ENCODE data around the gene DDX20. TPM values are rescaled to one million over a fixed set of nuclear protein-coding genes. Genes with fewer than 3 reads are reported as not detected.

The DDX20 gene
- total and polyA plus RNA-seq, 2 of the 8 experiments (the other 6 are each of a cell fraction or from before 2014, with no cell fraction given) = 7.5 to 24.7 TPM

DNA sequence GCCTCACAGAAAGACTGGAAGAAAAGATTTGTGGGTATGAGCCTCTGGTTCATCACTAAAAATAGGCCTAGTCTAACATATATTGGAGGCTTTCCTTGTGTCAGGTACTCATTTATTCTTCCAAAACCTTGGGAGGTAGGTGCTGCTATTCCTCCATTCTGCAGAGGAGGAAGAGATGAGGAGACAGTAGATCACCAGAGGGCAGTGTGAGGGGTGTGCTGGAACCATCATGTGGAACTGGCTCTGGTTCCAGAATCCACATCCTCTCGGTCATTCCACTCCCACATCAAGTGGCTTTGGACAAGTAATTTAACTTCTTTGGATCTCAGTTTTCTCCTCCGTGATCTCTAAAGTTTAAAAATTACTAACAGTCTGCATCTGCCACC lies 9.1 kb upstream of the DDX20 start:
- Histone ChIP-seq H3K4me2 (ENCODE audit: insufficient read depth in 1 of 2, low read depth in 2 of 2, low read length in 2 of 2) (no peak overlapping the region), H2BK12ac (ENCODE audit: low read depth, low read length) (no peak overlapping the region), H3K36me3 (ENCODE audit: control insufficient read depth in 2 of 4, insufficient read depth in 4 of 4, low read length in 3 of 4) (no peaks in the 10 kb centered on the region), H3K9ac (replicated peaks in 1 of 4; ENCODE audit: extremely low read depth in 1 of 4, low read depth in 3 of 4, low read length in 3 of 4) (no peak overlapping the region), H2BK120ac (replicated peaks; ENCODE audit: low read depth, low read length) (no peak overlapping the region), H3K23me2 (ENCODE audit: low read depth, low read length) (no peaks in the 10 kb centered on the region), H4K8ac (ENCODE audit: extremely low read depth, insufficient read depth, low read length) (no peak overlapping the region), H3K4me1 (replicated peaks in 1 of 4; ENCODE audit: control insufficient read depth in 3 of 4, insufficient read depth in 4 of 4, low read length in 3 of 4) (peaks cover 0 to 3% (median 0%) of the 10 kb centered on the region in 4 experiments; a peak in 4 of 7 replicates), H3K27me3 (replicated peaks in 1 of 4; ENCODE audit: control insufficient read depth in 3 of 4, extremely low read depth in 1 of 4, insufficient read depth in 3 of 4, low read length in 3 of 4) (no peaks in the 10 kb centered on the region; a peak in 2 of 7 replicates), H2AK5ac (ENCODE audit: low read depth, low read length) (no peak overlapping the region), H2BK20ac (ENCODE audit: low read length) (no peak overlapping the region), H4K5ac (ENCODE audit: insufficient read length, low read depth, low read length) (no peak overlapping the region), H3K18ac (ENCODE audit: extremely low read depth, low read length) (no peak overlapping the region), H4K91ac (replicated peaks; ENCODE audit: insufficient read length, low read length) (no peak overlapping the region), H3K4ac (replicated peaks; ENCODE audit: insufficient read length, low read depth, low read length) (no peak overlapping the region), H3K23ac (ENCODE audit: insufficient read length) (no peak overlapping the region), H2BK5ac (ENCODE audit: low read depth, low read length) (no peak overlapping the region), H2AFZ (ENCODE audit: low read length) (no peak overlapping the region), H3K14ac (ENCODE audit: insufficient read length) (no peak overlapping the region), H3K9me3 (ENCODE audit: insufficient read depth in 2 of 2, low read depth in 1 of 2, low read length in 1 of 2) (no peaks in the 10 kb centered on the region), H3K4me3 (ENCODE audit: extremely low read depth in 1 of 4, insufficient read depth in 2 of 4, low read depth in 3 of 4, low read length in 4 of 4) (no peak overlapping the region), H4K20me1 (replicated peaks in 1 of 2; ENCODE audit: control insufficient read depth in 1 of 2, insufficient read depth in 2 of 2, low read length in 2 of 2) (no peaks in the 10 kb centered on the region), H3K27ac (ENCODE audit: low read depth, low read length) (no peak overlapping the region), H3K79me2 (ENCODE audit: control insufficient read depth in 1 of 2, insufficient read depth in 2 of 2, low read length in 2 of 2) (no peaks in the 10 kb centered on the region), H3K56ac (replicated peaks; ENCODE audit: insufficient read length, low read depth, low read length) (no peak overlapping the region), H2BK15ac (ENCODE audit: low read length) (no peak overlapping the region), H3K79me1 (ENCODE audit: low read depth, low read length) (no peaks in the 10 kb centered on the region)
- TF ChIP-seq, protein P1, sequence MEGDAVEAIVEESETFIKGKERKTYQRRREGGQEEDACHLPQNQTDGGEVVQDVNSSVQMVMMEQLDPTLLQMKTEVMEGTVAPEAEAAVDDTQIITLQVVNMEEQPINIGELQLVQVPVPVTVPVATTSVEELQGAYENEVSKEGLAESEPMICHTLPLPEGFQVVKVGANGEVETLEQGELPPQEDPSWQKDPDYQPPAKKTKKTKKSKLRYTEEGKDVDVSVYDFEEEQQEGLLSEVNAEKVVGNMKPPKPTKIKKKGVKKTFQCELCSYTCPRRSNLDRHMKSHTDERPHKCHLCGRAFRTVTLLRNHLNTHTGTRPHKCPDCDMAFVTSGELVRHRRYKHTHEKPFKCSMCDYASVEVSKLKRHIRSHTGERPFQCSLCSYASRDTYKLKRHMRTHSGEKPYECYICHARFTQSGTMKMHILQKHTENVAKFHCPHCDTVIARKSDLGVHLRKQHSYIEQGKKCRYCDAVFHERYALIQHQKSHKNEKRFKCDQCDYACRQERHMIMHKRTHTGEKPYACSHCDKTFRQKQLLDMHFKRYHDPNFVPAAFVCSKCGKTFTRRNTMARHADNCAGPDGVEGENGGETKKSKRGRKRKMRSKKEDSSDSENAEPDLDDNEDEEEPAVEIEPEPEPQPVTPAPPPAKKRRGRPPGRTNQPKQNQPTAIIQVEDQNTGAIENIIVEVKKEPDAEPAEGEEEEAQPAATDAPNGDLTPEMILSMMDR (IDR thresholded peaks at IDR 0.05; ENCODE audit: control extremely low read depth in 1 of 3, insufficient read depth in 1 of 3, low read depth in 1 of 3, low read length in 3 of 3) = peak in 1 of 3 experiments; percentile 7; a peak in 1 of 4 replicates
- no peak for TF ChIP-seq SIRT6 (IDR thresholded peaks at IDR 0.05; ENCODE audit: low read length)
- FAIRE-seq (no peak), DNase-seq (ENCODE audit: low read depth in 1 of 2, low spot score in 2 of 2) (no peak)
- 88% methylated on average over 2 of the region's 2 CpGs; no CpG with 5 or more reads in 1 of the 2 experiments for WGBS, 2 experiments (ENCODE audit: extremely low coverage in 1 of 2, insufficient coverage in 1 of 2, insufficient read length in 1 of 2, insufficient replicate concordance in 2 of 2, low coverage in 1 of 2, low lambda C conversion rate in 2 of 2, missing lambda C conversion rate in 1 of 2)
- CTCF ChIA-PET (ENCODE audit: partially characterized antibody) = interaction anchor here (0.6 to 42.0 kb wide), 23 partner anchors 2 to 1941 kb away, joined by 3 to 1070 read pairs (median 4); partner anchors contain the start of genes DDX20, INKA2 and RAP1A
- POLR2A ChIA-PET (ENCODE audit: partially characterized antibody) = interaction anchor here (0.7 to 19.0 kb wide), 7 partner anchors 9 to 33 kb away, joined by 3 to 343 read pairs (median 5); partner anchors contain the start of gene DDX20
